ENCODE data around the gene SPG7.

GRCh38 chr16:89485701-89486246 is 22.4 kb upstream of the SPG7 start:
- TF ChIP-seq NR3C1 (CRISPR knock-in tag; IDR thresholded peaks at IDR 0.05) (no peak), CHD2 (IDR thresholded peaks at IDR 0.05; ENCODE audit: low read depth, low read length) (no peak), JUND (IDR thresholded peaks at IDR 0.05; ENCODE audit: borderline replicate concordance, low read depth, low read length) (no peak), JUND (tag; IDR thresholded peaks at IDR 0.05; ENCODE audit: borderline replicate concordance, low read depth, low read length) (no peak), KLF1 (tag; IDR thresholded peaks at IDR 0.05) (no peak), HDAC6 (IDR thresholded peaks at IDR 0.05; ENCODE audit: low read depth, low read length) (no peak), BHLHE40 (IDR thresholded peaks at IDR 0.05; ENCODE audit: low read length) (no peak), CTCF (IDR thresholded peaks at IDR 0.05 in 2 of 3, conservative IDR thresholded peaks at IDR 0.05 in 1 of 3; ENCODE audit: insufficient read depth in 2 of 3, low read depth in 1 of 3, low read length in 3 of 3) (no peak), ZNF263 (CRISPR knock-in tag; IDR thresholded peaks at IDR 0.05; ENCODE audit: borderline replicate concordance) (no peak)
